Measurements from ENCODE around the gene BABAM1. TPM values are rescaled to one million over a fixed set of nuclear protein-coding genes. Genes with fewer than 3 reads are reported as not detected.

Gene BABAM1
- total RNA-seq, 6 experiments from 2014 or later = 105 to 128 (median 120) TPM

GRCh38 chr19:17320435-17320834 is 53.2 kb downstream of the BABAM1 start:
- Mint-ChIP-seq H3K4me1 (ENCODE audit: low read depth) (peaks cover 9% of the 10 kb centered on the region), H3K27ac (no peak overlapping the region), H3K9me3 (no peaks in the 10 kb centered on the region), H3K27me3 (ENCODE audit: insufficient read depth) (peaks cover 2% of the 10 kb centered on the region; the same call in 1 of the 2 replicates), H3K36me3 (ENCODE audit: low read depth) (peaks cover 13% of the 10 kb centered on the region), H3K4me3 (no peak overlapping the region)
- no peak for TF ChIP-seq CTCF (IDR thresholded peaks at IDR 0.05)
- DNase-seq = no peak

GRCh38 chr19:17321655-17322489 is 54.6 kb downstream of the BABAM1 start:
- DNase-seq = no peak
- Mint-ChIP-seq H3K36me3 (ENCODE audit: low read depth) (peaks cover 6% of the 10 kb centered on the region; the same call in 1 of the 2 replicates), H3K4me3 (no peak overlapping the region), H3K4me1 (ENCODE audit: low read depth) (peaks cover 9% of the 10 kb centered on the region), H3K9me3 (no peaks in the 10 kb centered on the region), H3K27me3 (ENCODE audit: insufficient read depth) (peaks cover 2% of the 10 kb centered on the region; the same call in 1 of the 2 replicates), H3K27ac (peak overlapping the region; percentile 36; the same call in 1 of the 2 replicates)
- no peak for TF ChIP-seq CTCF (IDR thresholded peaks at IDR 0.05)

- TF ChIP-seq CTCF (IDR thresholded peaks at IDR 0.05) = no peak
- Mint-ChIP-seq H3K27me3 (ENCODE audit: insufficient read depth) (peaks cover 2% of the 10 kb centered on the region; the same call in 1 of the 2 replicates), H3K27ac (peak overlapping the region; percentile 36; the same call in 1 of the 2 replicates), H3K4me3 (no peak overlapping the region), H3K4me1 (ENCODE audit: low read depth) (peaks cover 9% of the 10 kb centered on the region), H3K9me3 (no peaks in the 10 kb centered on the region), H3K36me3 (ENCODE audit: low read depth) (peaks cover 6% of the 10 kb centered on the region; the same call in 1 of the 2 replicates)
- no peak for DNase-seq
These were observed 55.6 kb downstream of the BABAM1 start for GRCh38 chr19:17322854-17323253.

GRCh38 chr19:17323300-17323963 is 56.2 kb downstream of the BABAM1 start:
- Mint-ChIP-seq H3K9me3 (no peaks in the 10 kb centered on the region), H3K4me3 (no peak overlapping the region), H3K36me3 (ENCODE audit: low read depth) (peaks cover 6% of the 10 kb centered on the region; the same call in 1 of the 2 replicates), H3K27ac (no peak overlapping the region), H3K4me1 (ENCODE audit: low read depth) (peaks cover 9% of the 10 kb centered on the region), H3K27me3 (ENCODE audit: insufficient read depth) (peaks cover 2% of the 10 kb centered on the region; the same call in 1 of the 2 replicates)
- no peak for DNase-seq
- TF ChIP-seq CTCF (IDR thresholded peaks at IDR 0.05) = no peak

- Mint-ChIP-seq H3K27me3 (ENCODE audit: insufficient read depth) (peaks cover 2% of the 10 kb centered on the region; the same call in 1 of the 2 replicates), H3K4me3 (no peak overlapping the region), H3K9me3 (no peaks in the 10 kb centered on the region), H3K4me1 (ENCODE audit: low read depth) (peaks cover 9% of the 10 kb centered on the region), H3K36me3 (ENCODE audit: low read depth) (peaks cover 6% of the 10 kb centered on the region; the same call in 1 of the 2 replicates), H3K27ac (no peak overlapping the region)
- 0 out of 2 replicates have a peak, but pooled peaks have one; percentile 14 for TF ChIP-seq CTCF (IDR thresholded peaks at IDR 0.05)
- DNase-seq = no peak
These were observed 56.7 kb downstream of the BABAM1 start for GRCh38 chr19:17323964-17324332.

Data from HFFc6 (cell line).